ENCODE measurements around the gene MYOD1.

The MYOD1 gene

DNA sequence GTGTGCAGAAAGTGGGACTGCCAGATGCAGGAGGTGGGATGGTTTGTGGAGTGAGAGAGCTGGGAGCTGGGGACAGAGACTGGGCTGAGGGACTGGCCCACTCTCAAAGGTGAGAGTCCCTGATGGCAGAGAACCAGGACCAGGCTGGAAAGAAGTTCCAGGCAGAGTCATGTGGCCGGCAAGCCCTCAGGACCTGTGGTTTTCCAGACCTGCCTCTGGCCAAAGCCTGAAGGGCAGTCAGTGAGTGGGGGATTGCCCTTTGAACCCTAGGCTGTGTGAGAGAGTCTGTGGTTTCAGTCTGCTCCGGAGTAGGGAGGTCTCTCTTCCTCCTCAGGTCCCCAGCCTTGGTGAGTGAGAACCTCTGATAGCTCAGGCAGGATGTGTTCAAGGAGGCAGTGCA is 32.2 kb downstream of the MYOD1 start:
- DNase-seq, result no peak

DNA sequence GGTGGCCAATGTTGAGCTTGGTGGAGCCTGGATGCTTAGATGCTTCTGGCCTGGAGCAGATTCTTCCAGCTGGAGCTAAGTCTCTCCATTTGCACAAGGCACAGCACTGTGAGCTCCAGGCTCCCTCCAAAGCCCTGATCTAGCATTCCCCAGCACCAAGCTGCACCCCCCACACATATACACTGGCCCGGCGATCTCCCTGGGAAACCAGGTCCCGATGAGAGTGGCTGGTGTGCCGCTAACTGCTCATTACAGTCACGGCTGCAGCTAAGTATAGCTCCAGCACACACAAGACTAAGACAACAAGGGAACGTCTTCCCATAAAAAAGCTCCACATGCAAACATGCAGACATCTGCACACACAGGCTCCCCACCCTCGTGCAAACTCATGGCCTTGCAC is 32.8 kb downstream of the MYOD1 start:
- DNase-seq, result no peak

GRCh38 chr11:17753153-17753552 is 33.8 kb downstream of the MYOD1 start:
- DNase-seq, result no peak

DNA sequence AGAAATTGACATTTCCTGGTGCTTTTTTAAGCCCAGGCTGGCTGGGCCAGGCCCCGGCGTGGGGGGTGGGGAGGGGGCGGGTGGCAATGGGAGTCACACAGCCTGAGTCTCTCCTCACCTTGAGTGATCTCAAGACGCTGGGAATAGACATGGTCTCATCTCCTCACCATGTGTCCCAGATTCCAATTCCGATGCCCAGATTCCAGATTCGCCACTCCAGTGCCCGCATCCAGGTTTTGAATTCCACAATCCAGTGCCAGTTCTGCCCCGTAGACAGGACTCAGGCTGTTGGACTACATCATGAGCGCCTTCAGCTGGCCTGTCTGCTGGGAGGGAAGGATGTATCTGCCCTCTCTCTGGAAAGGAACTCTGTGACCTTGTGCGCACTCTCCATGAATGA is 34.3 kb downstream of the MYOD1 start:
- DNase-seq, result no peak

DNA sequence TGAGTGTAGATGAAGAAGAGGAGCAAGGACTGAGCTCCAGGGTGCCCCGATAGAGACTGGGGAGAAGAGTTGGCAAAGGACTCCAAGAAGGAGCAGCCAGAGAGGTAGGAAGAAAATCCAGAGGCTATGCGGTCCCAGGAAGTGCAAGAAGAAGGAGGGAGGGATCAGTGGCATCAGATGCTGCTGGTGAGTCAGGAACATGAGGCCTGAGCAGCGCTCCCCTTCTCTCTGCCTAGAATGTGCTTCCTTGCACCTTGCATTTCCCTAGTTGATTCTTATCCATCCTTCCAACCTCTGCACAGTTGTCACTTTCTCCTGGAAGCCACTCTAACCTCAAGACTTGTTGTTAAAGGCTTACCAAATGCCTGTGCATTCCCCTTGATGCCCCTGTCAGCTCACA is 36.5 kb downstream of the MYOD1 start:
- no peak for DNase-seq

DNA sequence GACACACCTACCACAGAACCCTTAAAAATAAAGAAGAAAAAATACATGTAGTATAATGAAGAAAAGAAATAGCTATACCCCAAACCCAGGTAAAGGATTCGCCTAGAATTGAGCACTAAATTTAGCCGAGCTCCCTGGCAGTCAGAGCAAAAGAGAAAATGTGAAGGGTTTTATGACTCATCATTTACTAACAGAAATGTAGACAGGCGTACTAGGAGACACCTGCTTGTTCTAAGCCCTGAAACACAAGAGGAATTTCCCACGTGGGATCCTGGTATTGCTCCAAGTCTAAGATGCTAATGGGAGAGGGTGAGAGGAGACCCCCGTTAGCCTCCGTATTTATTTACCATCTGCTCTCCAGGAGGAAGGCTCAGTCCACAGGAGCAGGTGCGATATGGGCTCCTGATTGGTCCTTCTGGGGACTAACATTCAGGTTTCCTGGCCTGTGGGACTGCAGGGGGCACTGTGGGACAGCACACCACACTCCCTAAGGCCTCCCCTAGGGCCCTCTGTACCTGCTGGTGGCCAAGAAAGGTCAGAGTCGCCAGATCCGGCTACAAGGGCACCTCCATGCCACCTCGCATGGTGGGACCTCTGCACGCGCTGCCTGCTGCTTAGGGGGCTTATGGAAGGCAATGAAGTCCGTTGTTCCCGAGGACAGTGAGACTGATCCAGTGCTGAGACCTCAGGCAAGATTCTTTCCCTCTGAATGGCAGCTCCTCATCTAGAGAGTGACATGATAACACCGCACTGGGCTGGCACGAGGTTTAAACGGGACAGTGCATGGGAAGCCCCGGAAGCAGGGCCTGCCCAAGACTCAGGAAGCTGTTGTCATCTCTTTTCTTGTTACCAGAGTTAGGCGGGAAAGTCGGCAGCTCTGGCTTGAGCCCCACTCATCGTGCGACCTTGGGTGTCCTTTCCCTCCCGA is 41.0 kb downstream of the MYOD1 start:
- DNase-seq, result peak; percentile 43

DNA sequence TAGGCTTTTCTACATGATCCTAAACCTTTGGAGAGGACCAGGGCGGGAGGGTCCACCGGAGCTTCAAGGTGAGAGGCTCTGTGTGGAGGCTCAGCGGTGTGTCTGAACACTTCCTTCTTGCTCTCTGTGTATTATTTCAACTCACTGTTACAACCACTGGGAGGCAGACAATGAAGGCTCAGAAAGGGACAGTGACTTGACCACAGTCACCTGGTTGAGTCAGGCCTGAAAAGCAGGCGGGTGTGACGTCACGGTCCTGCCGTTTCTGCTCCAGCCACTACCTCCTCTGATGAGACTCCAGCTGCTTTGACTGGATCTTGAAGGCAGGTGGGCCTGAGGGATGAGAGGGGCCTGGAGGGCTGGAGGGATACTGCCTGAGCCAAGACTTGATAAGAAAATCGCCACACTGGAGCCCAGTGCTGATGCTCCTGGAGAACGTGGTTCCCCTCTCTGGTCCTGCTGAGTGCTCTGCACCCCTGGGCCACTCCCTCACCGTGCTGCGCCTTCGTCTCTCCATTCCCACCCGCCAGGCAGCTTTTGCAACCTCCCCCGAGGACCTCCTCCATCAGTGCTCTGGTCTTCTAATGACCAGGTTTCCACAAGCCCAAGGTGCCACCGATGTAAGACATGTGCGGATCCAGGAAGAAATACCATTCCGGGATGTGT is 43.1 kb downstream of the MYOD1 start:
- no peak for DNase-seq

- no peak for DNase-seq
These were observed 43.9 kb downstream of the MYOD1 start for GRCh38 chr11:17763244-17763643.

- DNase-seq, result no peak
These were observed 44.3 kb downstream of the MYOD1 start for GRCh38 chr11:17763703-17764102.

GRCh38 chr11:17764446-17765218 is 45.3 kb downstream of the MYOD1 start:
- no peak for DNase-seq

DNA sequence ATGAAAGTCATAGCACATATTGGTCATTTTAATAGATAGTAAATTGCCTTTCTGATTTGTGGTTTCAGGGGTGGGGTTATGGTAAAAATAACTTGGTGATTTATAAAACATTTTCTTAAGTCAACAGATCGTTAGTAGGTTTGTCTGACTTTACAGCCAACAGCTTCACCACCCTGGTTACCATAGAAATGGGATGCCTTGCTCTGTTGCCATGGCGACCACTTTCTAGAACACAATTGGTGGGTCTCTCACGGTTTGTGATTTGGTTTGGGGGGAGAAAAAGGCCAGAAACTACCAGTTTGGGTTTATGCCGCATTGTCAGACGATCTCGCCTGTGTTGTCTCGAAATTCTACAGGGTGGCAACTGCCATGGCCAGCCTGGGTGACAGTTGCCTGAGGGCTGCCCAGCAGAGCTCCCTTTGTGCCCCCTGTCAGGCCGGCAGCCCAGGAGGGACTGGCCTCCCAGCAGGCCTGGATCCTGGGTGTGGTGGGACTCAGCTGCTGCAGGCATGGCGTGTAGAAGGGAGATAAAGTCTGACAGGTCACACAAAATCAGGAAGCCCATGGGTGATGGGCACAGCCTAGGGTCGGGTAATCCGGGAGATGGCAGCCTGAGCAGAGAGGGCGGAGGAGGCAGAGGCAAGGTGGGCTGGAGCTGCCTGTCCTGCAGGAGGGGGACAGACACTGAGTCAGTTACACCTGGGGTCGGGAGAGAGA is 46.1 kb downstream of the MYOD1 start:
- DNase-seq, result no peak

DNA sequence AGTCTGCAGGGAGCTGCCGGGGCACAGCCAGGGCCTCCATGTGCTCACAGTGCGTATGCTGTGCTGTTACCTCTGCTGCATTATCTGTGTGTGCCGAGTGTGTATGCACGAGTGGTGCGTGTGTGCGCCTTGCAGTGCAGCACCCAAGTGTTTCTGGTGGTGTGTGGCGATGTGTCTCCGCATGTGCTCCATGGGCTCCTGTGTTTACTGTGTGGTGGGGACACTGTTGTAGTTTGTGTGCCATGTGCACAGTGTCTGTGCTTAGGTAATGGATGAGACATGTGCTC is 46.6 kb downstream of the MYOD1 start:
- DNase-seq, result no peak

GRCh38 chr11:17766590-17766989 is 47.2 kb downstream of the MYOD1 start:
- DNase-seq, result no peak

- no peak for DNase-seq
These were observed 48.0 kb downstream of the MYOD1 start for GRCh38 chr11:17767301-17767885.

- no peak for DNase-seq
These were observed 48.5 kb downstream of the MYOD1 start for GRCh38 chr11:17767914-17768313.

DNA sequence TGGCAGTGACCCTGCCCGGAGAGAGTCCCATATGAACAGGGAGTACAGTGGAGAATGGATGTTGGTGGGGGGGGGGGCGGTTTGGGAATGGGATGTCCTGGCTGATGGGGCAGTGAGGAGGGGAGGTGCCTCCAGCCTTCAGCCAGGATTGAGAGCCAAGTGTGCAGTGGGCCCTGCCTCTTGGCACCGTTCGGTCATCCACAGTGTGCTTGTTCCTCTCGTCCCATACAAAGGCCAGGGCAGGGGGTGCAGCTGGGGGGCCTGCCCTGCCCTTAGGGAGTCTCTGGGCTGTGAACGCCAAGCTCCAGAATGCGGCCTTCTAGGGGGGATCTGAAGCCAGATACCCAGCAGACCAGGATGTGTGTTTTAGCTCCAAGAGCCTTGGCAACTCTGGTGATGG is 49.2 kb downstream of the MYOD1 start:
- no peak for DNase-seq

- no peak for DNase-seq
These were observed 49.8 kb downstream of the MYOD1 start for GRCh38 chr11:17769218-17769617.

DNA sequence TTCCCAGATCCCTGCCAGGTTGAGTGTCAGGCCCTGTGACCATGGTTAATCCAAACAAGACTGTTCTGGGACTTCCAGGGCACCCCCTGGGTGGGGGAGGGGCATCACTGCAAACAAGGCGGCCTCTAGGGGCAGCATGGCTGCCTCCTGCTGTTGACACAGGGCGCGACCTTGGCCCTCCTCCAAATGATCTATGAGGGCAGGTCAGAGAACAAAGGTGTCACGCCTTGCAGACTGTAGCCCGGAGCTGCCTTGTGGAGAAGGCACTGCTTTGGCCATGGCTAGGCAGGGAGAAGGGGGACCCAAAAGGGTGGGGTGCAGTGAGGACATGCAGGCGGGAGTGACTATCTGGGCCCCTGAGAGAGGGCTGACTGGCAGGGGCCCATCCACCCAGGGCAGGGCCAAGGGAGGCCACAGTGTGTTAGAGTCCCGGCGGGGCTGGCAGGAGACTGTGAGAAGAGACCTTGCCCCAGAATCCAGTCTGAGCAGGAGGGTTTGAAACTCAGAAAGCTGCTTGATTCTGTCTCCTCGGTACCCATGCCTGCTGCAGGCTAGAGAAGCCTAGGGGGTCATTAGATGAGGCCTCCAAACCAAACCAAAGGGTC is 50.8 kb downstream of the MYOD1 start:
- DNase-seq, result peak; percentile 20

DNA sequence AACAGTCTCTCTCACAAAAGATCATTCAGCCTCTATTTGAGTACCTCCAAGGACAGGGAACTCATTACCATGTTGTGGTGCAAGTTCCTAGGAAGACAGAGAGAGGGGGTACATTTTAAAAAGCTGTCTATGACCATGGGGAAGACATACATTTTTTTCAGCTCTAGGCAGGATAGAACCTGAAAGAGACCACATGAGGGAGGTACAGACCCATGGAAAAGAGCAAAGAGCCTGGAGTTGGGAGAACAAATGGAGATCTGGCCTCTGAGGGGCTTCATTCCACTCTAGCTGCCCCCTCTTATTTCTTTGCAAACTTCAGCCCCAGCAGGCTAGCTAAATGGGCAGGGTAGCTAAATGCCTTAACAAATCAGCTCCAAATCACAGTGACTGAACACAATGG is 51.5 kb downstream of the MYOD1 start:
- DNase-seq, result no peak

GRCh38 chr11:17771415-17771814 is 52.0 kb downstream of the MYOD1 start:
- DNase-seq, result no peak
